Stomach (tissue), 9 donors: ENCODE measurements around the gene THSD7A. TPM values are rescaled to one million over a fixed set of nuclear protein-coding genes. Genes with fewer than 3 reads are reported as not detected.

Experiments
- DNase-seq, 2 donors: peaks; one replicate each; pipeline versions ENCODE4 v3.0.0 to v3.0.0-alpha.2; 2013 to 2019
- H3K27ac ChIP-seq, 5 donors: fragments of 200-600 bp in 4 of 5; sonication (generic) in 4 of 5; one replicate each; pipeline ENCODE4 v1.5.1; 2013 to 2019; ENCODE audit warnings: mild to moderate bottlenecking in 1 of 5, moderate library complexity in 1 of 5
- H3K27me3 ChIP-seq, 3 donors: fragments of 200-600 bp; sonication (generic); one replicate each; pipeline ENCODE4 v1.5.1; 2017 to 2019; ENCODE audit warnings: mixed run types in 1 of 3
- H3K36me3 ChIP-seq, 4 donors: fragments of 200-600 bp; sonication (generic); 1 replicate in 3 of 4; 2 replicates in 1 of 4; pipeline ENCODE4 v1.5.1; 2016 to 2019
- H3K4me1 ChIP-seq, 4 donors: fragments of 200-600 bp; sonication (generic); one replicate each; pipeline ENCODE4 v1.5.1; 2016 to 2019
- H3K4me3 ChIP-seq, 4 donors: fragments of 200-600 bp; sonication (generic) in 3 of 4; one replicate each; pipeline ENCODE4 v1.5.1; 2016 to 2019; ENCODE audit warnings: mild to moderate bottlenecking in 1 of 4
- H3K9me3 ChIP-seq, 4 donors: fragments of 200-600 bp; sonication (generic); one replicate each; pipeline ENCODE4 v1.5.1; 2016 to 2019
- EP300 ChIP-seq: sonication (generic); formaldehyde crosslinking; IDR thresholded peaks from one replicate; pipeline ENCODE4 v1.6.1; 2017; ENCODE audit warnings: antibody characterized with exemption
- POLR2A ChIP-seq, 4 donors: fragments of 450-650 bp; IDR thresholded peaks; one replicate each; pipeline ENCODE4 v1.6.1; 2016; ENCODE audit warnings: antibody characterized with exemption in 4 of 4, control low read depth in 2 of 4, mild to moderate bottlenecking in 1 of 4, moderate library complexity in 1 of 4
- POLR2AphosphoS5 ChIP-seq, 3 donors: sonication (generic); formaldehyde crosslinking; IDR thresholded peaks; one replicate each; pipeline ENCODE4 v1.6.1; 2016; ENCODE audit warnings: antibody characterized with exemption in 3 of 3
- WGBS, 5 donors: extraction: QIAGEN DNeasy Blood & Tissue Kit in 3 of 5; methylation state at CpG; one replicate each; pipeline versions ENCODE4 v1.1.5 to v1.1.7; 2013 to 2018; 5-methylcytosine and 5-hydroxymethylcytosine counted together
- intact Hi-C: fragments of 100-400 bp; cut with DNase I; formaldehyde crosslinking; loops from one replicate; pipeline ENCODE4 v1.15.1; 2023; ENCODE audit warnings: low total_unique reads
- polyA plus RNA-seq, 3 donors: library from polyadenylated mRNA; stranded (reverse); fragments of 200-250 nt; gene quantifications; one replicate each; pipeline ENCODE4 v1.2.3, GENCODE V29; 2013
- total RNA-seq, 5 donors: library from RNA; depleted of rRNA; stranded (reverse); fragments of >200 nt; gene quantifications; one replicate each; pipeline versions ENCODE4 v1.1.0 to v1.2.3, GENCODE V29; 2014 to 2016
- TF ChIP-seq, protein P1 (sequence below), 7 experiments: fragments of 450-650 bp in 4 of 7; fragments of 200-600 bp in 3 of 7; sonication (generic) in 3 of 7; IDR thresholded peaks; one replicate each; pipeline ENCODE4 v1.5.1; 2016 to 2019; ENCODE audit warnings: antibody characterized with exemption in 7 of 7, control low read depth in 2 of 7, mild to moderate bottlenecking in 1 of 7
- donor health status: healthy with polysubstance abuse.
- donor health status: Bipolar disorder and iron deficiency.
- donor health status: healthy.

The THSD7A gene
- total and polyA plus RNA-seq, 8 donors = 0.06 to 13.2 (median 0.46) TPM; not detected in 1

DNA sequence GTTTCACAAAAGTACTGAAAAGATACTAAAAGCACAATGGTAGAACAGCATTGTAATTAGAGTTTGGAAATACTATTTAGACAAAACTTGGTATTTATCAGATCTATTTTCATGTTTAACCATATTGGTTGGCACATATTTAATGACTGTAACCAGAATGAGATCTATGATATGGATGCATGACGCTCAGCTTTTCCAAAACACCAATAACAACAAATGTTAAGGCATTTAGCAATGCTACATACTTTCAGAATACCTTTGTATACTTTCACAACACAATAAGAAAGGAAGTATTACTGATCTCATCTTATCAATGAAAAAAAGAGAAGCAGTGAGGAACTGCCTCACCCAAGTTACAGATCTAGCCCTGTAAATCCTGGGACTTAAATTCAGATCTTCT is 74.8 kb downstream of the THSD7A start:
- H3K27me3 ChIP-seq = no peaks in the 10 kb centered on the region
- H3K36me3 ChIP-seq = no peaks in the 10 kb centered on the region
- intact Hi-C loops = no loop called here
- H3K9me3 ChIP-seq = no peaks in the 10 kb centered on the region
- TF ChIP-seq POLR2A (IDR thresholded peaks at IDR 0.05) (no peak), EP300 (no peak), POLR2AphosphoS5 (IDR thresholded peaks at IDR 0.05) (no peak)
- TF ChIP-seq, protein P1, sequence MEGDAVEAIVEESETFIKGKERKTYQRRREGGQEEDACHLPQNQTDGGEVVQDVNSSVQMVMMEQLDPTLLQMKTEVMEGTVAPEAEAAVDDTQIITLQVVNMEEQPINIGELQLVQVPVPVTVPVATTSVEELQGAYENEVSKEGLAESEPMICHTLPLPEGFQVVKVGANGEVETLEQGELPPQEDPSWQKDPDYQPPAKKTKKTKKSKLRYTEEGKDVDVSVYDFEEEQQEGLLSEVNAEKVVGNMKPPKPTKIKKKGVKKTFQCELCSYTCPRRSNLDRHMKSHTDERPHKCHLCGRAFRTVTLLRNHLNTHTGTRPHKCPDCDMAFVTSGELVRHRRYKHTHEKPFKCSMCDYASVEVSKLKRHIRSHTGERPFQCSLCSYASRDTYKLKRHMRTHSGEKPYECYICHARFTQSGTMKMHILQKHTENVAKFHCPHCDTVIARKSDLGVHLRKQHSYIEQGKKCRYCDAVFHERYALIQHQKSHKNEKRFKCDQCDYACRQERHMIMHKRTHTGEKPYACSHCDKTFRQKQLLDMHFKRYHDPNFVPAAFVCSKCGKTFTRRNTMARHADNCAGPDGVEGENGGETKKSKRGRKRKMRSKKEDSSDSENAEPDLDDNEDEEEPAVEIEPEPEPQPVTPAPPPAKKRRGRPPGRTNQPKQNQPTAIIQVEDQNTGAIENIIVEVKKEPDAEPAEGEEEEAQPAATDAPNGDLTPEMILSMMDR (IDR thresholded peaks at IDR 0.05) = no peak
- no peak overlapping the region for H3K27ac ChIP-seq
- DNase-seq = no peak
- 73 to 86% (median 84%) methylated on average over 1 of the region's 1 CpG for WGBS, 5 donors
- no peak overlapping the region for H3K4me3 ChIP-seq
- no peaks in the 10 kb centered on the region for H3K4me1 ChIP-seq

DNA sequence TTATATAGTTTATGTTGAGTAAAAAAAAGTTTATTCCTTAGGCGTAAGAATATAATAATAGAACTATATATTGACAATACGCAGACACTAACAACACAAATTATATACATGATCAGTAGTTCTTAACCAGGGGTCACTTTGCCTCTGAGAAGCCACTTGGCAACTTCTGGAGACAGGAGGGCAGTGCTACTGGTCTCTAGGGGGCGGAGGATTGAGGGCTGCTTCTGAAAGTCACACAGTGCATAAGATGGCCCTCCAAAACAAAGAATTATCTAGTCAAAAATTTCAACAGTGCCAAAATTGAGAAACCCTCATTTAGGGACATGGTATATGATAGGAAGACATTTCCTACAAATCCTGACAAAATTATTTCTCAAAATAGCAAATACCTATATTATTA is 77.1 kb downstream of the THSD7A start:
- no peak for DNase-seq
- H3K9me3 ChIP-seq = no peaks in the 10 kb centered on the region
- no peak overlapping the region for H3K4me3 ChIP-seq
- 92 to 97% (median 95%) methylated on average over 3 of the region's 3 CpGs for WGBS, 5 donors
- H3K27ac ChIP-seq = no peak overlapping the region
- H3K27me3 ChIP-seq = no peaks in the 10 kb centered on the region
- H3K36me3 ChIP-seq = no peaks in the 10 kb centered on the region
- intact Hi-C loops = no loop called here
- no peaks in the 10 kb centered on the region for H3K4me1 ChIP-seq
- TF ChIP-seq POLR2A (IDR thresholded peaks at IDR 0.05) (no peak), POLR2AphosphoS5 (IDR thresholded peaks at IDR 0.05) (no peak), EP300 (no peak)
- TF ChIP-seq, protein P1 (IDR thresholded peaks at IDR 0.05) = no peak

DNA sequence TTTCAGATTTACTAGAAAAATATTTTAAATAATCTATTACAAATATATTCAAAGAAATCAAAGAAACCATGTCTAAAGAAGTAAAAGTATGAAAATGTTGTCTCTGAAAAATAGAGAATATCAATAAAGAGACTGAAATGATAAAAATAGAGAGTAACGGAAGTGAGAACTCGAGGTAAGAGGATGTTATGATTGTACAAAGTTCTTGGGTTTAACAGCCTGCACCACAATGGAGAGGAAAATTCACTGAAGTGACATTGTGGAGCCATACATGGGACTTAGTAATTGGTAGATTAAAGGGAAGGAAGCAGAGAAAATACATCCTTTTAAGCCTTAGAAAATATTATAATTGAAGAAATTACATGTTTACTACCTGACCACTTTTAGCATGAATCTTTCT is 77.9 kb downstream of the THSD7A start:
- no peaks in the 10 kb centered on the region for H3K27me3 ChIP-seq
- TF ChIP-seq POLR2A (IDR thresholded peaks at IDR 0.05) (no peak), EP300 (no peak), POLR2AphosphoS5 (IDR thresholded peaks at IDR 0.05) (no peak)
- TF ChIP-seq, protein P1 (IDR thresholded peaks at IDR 0.05) = no peak
- no peaks in the 10 kb centered on the region for H3K36me3 ChIP-seq
- intact Hi-C loops = no loop called here
- WGBS, 5 donors = 73 to 86% (median 82%) methylated on average over 2 of the region's 2 CpGs
- H3K9me3 ChIP-seq = no peaks in the 10 kb centered on the region
- H3K4me1 ChIP-seq = no peaks in the 10 kb centered on the region
- H3K4me3 ChIP-seq = no peak overlapping the region
- no peak for DNase-seq
- H3K27ac ChIP-seq = no peak overlapping the region

DNA sequence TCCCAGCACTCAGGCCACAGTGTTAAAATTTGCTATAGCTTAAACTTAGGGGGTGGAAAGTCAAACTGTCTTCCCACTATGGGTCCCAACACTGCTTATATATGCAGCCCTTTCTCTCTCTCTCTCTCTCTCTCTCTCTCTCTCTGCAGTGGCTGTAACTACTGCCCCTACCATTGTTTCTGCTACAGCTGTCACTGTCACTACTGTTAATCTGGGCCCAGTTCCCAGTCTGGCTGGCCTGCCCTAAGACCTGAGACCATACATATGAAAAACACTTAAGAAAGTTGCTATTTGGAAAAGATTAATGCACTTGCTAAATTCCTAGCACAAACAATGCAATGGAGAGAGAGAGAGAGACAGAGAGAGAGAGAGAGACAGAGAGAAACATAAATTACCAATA is 78.6 kb downstream of the THSD7A start:
- H3K27ac ChIP-seq = no peak overlapping the region
- H3K9me3 ChIP-seq = no peaks in the 10 kb centered on the region
- no peak overlapping the region for H3K4me3 ChIP-seq
- no peaks in the 10 kb centered on the region for H3K27me3 ChIP-seq
- no peak for DNase-seq
- no peaks in the 10 kb centered on the region for H3K36me3 ChIP-seq
- TF ChIP-seq POLR2AphosphoS5 (IDR thresholded peaks at IDR 0.05) (no peak), EP300 (no peak), POLR2A (IDR thresholded peaks at IDR 0.05) (no peak)
- TF ChIP-seq, protein P1 (IDR thresholded peaks at IDR 0.05) = no peak
- H3K4me1 ChIP-seq = no peaks in the 10 kb centered on the region
- intact Hi-C loops = no loop called here
